Neural progenitor cell (in vitro differentiated cells): ENCODE measurements around the gene FADS6.

ENCODE experiments used
- EZH2phosphoT487 ChIP-seq: fragments of 200-600 bp; sonication (generic); IDR thresholded peaks from 2 replicates; pipeline ENCODE4 v1.6.1; 2017; ENCODE audit warnings: antibody characterized with exemption
- TF ChIP-seq, protein P1 (sequence below): fragments of 200-600 bp; sonication (generic); IDR thresholded peaks from 2 replicates; pipeline ENCODE4 v1.5.1; 2017; ENCODE audit warnings: antibody characterized with exemption, mild to moderate bottlenecking

DNA sequence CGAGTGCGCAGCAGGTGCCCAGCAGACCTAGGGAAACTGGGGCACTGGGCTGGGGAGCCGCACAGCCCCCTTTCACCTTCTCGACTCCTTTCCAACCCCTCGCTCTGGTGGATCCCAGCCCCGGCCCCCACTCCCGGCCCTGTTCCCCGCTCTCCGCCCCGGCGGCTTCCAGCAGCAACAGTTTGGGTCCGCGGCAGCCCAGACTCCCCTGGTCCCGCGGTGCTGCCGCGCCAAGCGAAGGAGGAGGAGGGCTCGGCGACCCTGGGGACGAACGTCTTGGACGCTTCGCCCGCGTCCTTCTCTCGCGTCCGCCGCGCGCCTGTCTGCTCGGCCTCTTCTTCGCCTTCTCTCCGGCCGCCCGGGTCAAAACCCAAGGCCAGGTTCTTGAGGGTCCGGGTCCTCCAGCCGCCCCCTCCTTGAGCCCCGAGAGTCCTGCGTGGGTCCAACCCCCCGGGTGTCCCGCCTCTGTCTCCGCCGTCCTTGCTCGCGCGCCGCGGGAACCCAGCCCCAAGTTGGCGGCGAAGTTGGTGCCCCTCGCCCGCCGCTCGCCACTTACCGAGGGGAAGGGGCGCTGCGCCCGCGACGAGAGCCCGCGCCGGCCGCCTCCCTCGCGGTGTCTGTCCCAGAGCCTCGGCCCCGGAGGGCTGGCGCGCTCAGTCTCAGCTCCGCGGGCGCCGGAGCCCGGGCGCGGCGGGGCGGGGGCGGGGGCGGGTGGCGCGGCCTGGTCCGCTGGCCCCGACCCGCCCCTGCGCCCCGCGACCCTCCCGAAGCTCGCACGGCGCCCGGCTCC is 32.4 kb downstream of the FADS6 start:
- TF ChIP-seq, protein P1, sequence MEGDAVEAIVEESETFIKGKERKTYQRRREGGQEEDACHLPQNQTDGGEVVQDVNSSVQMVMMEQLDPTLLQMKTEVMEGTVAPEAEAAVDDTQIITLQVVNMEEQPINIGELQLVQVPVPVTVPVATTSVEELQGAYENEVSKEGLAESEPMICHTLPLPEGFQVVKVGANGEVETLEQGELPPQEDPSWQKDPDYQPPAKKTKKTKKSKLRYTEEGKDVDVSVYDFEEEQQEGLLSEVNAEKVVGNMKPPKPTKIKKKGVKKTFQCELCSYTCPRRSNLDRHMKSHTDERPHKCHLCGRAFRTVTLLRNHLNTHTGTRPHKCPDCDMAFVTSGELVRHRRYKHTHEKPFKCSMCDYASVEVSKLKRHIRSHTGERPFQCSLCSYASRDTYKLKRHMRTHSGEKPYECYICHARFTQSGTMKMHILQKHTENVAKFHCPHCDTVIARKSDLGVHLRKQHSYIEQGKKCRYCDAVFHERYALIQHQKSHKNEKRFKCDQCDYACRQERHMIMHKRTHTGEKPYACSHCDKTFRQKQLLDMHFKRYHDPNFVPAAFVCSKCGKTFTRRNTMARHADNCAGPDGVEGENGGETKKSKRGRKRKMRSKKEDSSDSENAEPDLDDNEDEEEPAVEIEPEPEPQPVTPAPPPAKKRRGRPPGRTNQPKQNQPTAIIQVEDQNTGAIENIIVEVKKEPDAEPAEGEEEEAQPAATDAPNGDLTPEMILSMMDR, result no peak
- peak; percentile 28 for TF ChIP-seq EZH2phosphoT487
